ENCODE data around the gene TBCEL.

GRCh38 chr11:121091492-121092152, 67.7 kb downstream of the TBCEL start:
- TF ChIP-seq CTCF (IDR thresholded peaks at IDR 0.05 in 4 of 5, conservative IDR thresholded peaks at IDR 0.05 in 1 of 5) (no peak), POLR2A (IDR thresholded peaks at IDR 0.05) (no peak)

Measured in gastrocnemius medialis (tissue), 4 donors.